ENCODE data around the gene DSG4.
"Not testable (repeated sequence)": the region's sequence is repeated elsewhere in the genome, so short reads cannot be mapped to it uniquely, and the experiment has no call there.

The DSG4 gene, protein sequence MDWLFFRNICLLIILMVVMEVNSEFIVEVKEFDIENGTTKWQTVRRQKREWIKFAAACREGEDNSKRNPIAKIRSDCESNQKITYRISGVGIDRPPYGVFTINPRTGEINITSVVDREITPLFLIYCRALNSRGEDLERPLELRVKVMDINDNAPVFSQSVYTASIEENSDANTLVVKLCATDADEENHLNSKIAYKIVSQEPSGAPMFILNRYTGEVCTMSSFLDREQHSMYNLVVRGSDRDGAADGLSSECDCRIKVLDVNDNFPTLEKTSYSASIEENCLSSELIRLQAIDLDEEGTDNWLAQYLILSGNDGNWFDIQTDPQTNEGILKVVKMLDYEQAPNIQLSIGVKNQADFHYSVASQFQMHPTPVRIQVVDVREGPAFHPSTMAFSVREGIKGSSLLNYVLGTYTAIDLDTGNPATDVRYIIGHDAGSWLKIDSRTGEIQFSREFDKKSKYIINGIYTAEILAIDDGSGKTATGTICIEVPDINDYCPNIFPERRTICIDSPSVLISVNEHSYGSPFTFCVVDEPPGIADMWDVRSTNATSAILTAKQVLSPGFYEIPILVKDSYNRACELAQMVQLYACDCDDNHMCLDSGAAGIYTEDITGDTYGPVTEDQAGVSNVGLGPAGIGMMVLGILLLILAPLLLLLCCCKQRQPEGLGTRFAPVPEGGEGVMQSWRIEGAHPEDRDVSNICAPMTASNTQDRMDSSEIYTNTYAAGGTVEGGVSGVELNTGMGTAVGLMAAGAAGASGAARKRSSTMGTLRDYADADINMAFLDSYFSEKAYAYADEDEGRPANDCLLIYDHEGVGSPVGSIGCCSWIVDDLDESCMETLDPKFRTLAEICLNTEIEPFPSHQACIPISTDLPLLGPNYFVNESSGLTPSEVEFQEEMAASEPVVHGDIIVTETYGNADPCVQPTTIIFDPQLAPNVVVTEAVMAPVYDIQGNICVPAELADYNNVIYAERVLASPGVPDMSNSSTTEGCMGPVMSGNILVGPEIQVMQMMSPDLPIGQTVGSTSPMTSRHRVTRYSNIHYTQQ

DNA sequence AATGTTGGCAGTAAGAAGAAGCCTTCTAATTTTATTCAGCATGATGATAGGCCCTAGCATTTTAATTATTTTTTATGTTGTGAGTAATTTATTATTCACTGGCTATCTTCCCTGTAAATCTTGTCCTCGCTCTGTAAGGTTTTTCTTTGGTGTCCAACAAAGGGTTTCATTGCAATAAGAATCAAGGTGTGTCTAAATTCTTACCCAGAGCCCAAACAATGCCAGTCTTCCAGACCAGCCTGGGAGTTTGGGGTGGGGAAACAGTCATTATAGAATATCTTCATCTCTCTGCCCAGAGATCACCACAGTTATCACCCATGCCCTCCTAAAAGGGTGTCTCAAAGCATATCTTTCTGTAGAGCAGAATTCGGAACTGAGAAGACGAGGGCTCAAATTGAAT lies at the start of gene DSG4:
Gene DSG4 (plus strand): TSS at position 301 of the 400 bp plus-strand sequence. CDS start 135 bp downstream, outside the sequence.
- H3K4me3 ChIP-seq (ENCODE audit: low read depth, low read length), result no peak within 1 kb of the TSS
- TF ChIP-seq, protein P1, sequence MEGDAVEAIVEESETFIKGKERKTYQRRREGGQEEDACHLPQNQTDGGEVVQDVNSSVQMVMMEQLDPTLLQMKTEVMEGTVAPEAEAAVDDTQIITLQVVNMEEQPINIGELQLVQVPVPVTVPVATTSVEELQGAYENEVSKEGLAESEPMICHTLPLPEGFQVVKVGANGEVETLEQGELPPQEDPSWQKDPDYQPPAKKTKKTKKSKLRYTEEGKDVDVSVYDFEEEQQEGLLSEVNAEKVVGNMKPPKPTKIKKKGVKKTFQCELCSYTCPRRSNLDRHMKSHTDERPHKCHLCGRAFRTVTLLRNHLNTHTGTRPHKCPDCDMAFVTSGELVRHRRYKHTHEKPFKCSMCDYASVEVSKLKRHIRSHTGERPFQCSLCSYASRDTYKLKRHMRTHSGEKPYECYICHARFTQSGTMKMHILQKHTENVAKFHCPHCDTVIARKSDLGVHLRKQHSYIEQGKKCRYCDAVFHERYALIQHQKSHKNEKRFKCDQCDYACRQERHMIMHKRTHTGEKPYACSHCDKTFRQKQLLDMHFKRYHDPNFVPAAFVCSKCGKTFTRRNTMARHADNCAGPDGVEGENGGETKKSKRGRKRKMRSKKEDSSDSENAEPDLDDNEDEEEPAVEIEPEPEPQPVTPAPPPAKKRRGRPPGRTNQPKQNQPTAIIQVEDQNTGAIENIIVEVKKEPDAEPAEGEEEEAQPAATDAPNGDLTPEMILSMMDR (IDR thresholded peaks at IDR 0.05; ENCODE audit: insufficient read depth, low read length, missing control alignments), result no peak
- no peak for DNase-seq (ENCODE audit: low read depth, low spot score)
- ChIA-PET POLR2A (no interaction called here), CTCF (no interaction called here)

DNA sequence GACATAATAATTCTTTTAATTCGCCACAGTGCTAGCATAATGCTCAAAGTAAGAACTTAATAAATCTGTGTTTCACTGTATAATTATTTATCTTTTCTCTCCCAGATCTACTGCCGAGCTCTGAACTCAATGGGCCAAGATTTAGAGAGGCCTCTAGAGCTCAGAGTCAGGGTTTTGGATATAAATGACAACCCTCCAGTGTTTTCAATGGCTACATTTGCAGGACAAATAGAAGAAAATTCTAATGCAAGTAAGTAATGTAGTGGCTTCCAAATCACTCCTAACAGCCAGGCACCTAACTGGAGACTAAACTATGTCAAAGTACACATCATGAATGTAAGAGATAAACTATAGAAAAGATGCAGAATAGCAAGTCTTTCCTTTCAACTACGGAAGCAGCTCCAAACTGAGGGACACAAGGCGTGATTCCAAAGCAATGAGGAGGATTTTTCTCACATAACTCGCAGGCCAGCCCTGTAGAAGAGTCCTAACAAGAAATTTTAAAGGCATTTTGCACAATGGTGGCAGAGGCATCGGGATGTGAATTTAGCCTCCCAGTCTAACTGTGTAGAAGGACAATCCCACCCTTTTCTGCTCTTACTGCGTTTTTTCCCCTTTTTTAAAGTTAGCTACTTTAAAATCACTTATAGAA lies 46.7 kb upstream of the DSG4 start:
- TF ChIP-seq, protein P1 (IDR thresholded peaks at IDR 0.05; ENCODE audit: insufficient read depth, low read length, missing control alignments), result no peak
- ChIA-PET POLR2A (no interaction called here), CTCF (no interaction called here)
- no peak for DNase-seq (ENCODE audit: low read depth, low spot score)
- no peak overlapping the region for H3K4me3 ChIP-seq (ENCODE audit: low read depth, low read length)

DNA sequence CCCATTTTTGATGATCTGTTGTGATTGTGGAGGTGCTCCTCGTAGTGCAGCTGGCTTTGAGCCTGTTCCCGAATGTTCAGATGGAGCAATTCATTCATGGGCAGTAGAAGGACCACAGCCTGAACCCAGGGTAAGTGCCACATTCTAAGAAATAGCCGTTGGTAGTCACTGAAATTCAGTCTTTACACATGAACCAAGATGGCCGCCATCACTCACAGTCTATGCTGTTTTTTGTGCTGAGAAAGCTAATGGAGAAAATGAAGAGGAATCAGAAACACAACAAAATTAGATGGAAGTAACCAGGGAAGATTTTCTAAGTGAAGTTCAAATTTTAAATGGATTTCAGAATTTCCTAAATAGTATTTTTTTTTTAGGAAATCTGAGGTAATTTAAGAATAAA lies 33.1 kb upstream of the DSG4 start:
- DNase-seq (ENCODE audit: low read depth, low spot score), result no peak
- POLR2A ChIA-PET, result no interaction called here
- H3K4me3 ChIP-seq (ENCODE audit: low read depth, low read length), result no peak overlapping the region
- CTCF ChIA-PET, result no interaction called here
- TF ChIP-seq, protein P1 (IDR thresholded peaks at IDR 0.05; ENCODE audit: insufficient read depth, low read length, missing control alignments), result no peak

DNA sequence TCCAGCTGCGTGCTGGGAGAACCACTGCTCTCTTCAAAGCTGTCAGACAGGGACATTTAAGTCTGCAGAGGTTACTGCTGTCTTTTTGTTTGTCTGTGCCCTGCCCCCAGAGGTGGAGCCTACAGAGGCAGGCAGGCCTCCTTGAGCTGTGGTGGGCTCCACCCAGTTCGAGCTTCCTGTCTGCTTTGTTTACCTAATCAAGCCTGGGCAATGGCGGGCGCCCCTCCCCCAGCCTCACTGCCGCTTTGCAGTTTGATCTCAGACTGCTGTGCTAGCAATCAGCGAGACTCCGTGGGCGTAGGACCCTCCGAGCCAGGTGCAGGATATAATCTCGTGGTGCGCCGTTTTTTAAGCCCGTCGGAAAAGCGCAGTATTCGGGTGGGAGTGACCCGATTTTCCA lies 23.2 kb upstream of the DSG4 start:
- POLR2A ChIA-PET; DNase-seq (ENCODE audit: low read depth, low spot score); H3K4me3 ChIP-seq (ENCODE audit: low read depth, low read length); CTCF ChIA-PET: not testable (repeated sequence)

DNA sequence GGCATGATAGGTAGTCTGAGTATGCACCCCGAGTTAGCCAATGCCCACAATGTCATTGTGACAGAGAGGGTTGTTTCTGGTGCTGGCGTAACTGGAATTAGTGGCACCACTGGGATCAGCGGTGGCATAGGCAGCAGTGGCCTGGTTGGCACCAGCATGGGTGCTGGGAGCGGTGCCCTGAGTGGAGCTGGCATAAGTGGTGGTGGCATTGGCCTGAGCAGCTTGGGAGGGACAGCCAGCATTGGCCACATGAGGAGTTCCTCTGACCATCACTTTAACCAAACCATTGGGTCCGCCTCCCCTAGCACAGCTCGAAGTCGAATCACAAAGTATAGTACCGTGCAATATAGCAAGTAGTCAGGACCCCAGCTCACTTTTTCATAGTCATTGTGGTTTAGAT lies 21.6 kb upstream of the DSG4 start:
- DNase-seq (ENCODE audit: low read depth, low spot score), result no peak
- ChIA-PET CTCF (no interaction called here), POLR2A (no interaction called here)
- TF ChIP-seq, protein P1 (IDR thresholded peaks at IDR 0.05; ENCODE audit: insufficient read depth, low read length, missing control alignments), result no peak
- H3K4me3 ChIP-seq (ENCODE audit: low read depth, low read length), result no peak overlapping the region

DNA sequence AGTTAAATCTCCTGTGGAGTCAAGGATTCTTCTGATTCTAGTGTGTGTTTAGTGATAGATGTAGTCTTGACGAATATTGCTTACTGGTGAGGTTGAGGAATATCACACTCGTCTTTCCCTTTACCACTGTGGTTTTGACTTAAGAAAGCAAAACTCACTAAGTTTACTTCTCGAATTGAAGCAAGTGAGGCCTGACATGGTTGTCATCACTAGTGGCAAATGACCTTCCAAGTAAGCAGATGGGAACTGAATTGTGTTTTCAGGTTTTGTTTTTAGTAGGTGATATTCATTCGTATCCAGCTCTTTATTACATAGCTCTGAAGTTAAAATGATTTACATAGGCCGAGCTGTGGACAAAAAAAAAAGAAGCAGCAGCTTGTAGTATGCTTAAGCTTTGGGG lies 20.6 kb upstream of the DSG4 start:
- no peak overlapping the region for H3K4me3 ChIP-seq (ENCODE audit: low read depth, low read length)
- POLR2A ChIA-PET, result no interaction called here
- CTCF ChIA-PET, result no interaction called here
- TF ChIP-seq, protein P1 (IDR thresholded peaks at IDR 0.05; ENCODE audit: insufficient read depth, low read length, missing control alignments), result no peak
- no peak for DNase-seq (ENCODE audit: low read depth, low spot score)
